Measurements from ENCODE around the gene ROCK2. TPM values are rescaled to one million over a fixed set of nuclear protein-coding genes. Genes with fewer than 3 reads are reported as not detected.

The ROCK2 gene
- total and polyA plus RNA-seq, 9 of the 15 experiments (the other 6 are each of a cell fraction or from before 2014, with no cell fraction given) = 4.9 to 30.6 (median 14.3) TPM

GRCh38 chr2:11344956-11345677 lies 681 bp upstream of the ROCK2 start (continued):
- no peak for TF ChIP-seq ARID4B (CRISPR knock-in tag; IDR thresholded peaks at IDR 0.05)
- TF ChIP-seq NFIC (IDR thresholded peaks at IDR 0.05) = no peak
- TF ChIP-seq ZC3H8 (IDR thresholded peaks at IDR 0.05) = no peak
- peak; percentile 71 for TF ChIP-seq GATAD2B (IDR thresholded peaks at IDR 0.05; ENCODE audit: borderline replicate concordance)
- TF ChIP-seq TSHZ1 (CRISPR knock-in tag; IDR thresholded peaks at IDR 0.05) = no peak
- TF ChIP-seq ZNF717 (CRISPR knock-in tag; IDR thresholded peaks at IDR 0.05) = no peak
- no peak for TF ChIP-seq TCF7 (IDR thresholded peaks at IDR 0.05; ENCODE audit: borderline replicate concordance)
- TF ChIP-seq CEBPZ (IDR thresholded peaks at IDR 0.05; ENCODE audit: borderline replicate concordance, low read depth, low read length) = no peak
- TF ChIP-seq ZNF696 (CRISPR knock-in tag; conservative IDR thresholded peaks at IDR 0.05) = no peak
- no peak for TF ChIP-seq CBFB (CRISPR knock-in tag; IDR thresholded peaks at IDR 0.05)
- no peak for TF ChIP-seq ZBTB9 (CRISPR knock-in tag; IDR thresholded peaks at IDR 0.05)
- TF ChIP-seq SMC3 (conservative IDR thresholded peaks at IDR 0.05; ENCODE audit: insufficient read depth, low read depth, low read length) = no peak
- TF ChIP-seq YBX1 (IDR thresholded peaks at IDR 0.05) = no peak
- TF ChIP-seq POLR2A (conservative IDR thresholded peaks at IDR 0.05) = 0 out of 2 replicates have a peak, but pooled peaks have one; percentile 30
- TF ChIP-seq NR1H2 (CRISPR knock-in tag; IDR thresholded peaks at IDR 0.05) = no peak
- no peak for TF ChIP-seq HIVEP1 (CRISPR knock-in tag; IDR thresholded peaks at IDR 0.05)
- no peak for TF ChIP-seq RBM39 (optimal IDR thresholded peaks at IDR 0.05; ENCODE audit: low read depth, low read length)
